Measurements from ENCODE around the gene GZMH. TPM values are rescaled to one million over a fixed set of nuclear protein-coding genes. Genes with fewer than 3 reads are reported as not detected.
A peak's percentile ranks its signal among the peaks of the same experiment; 100 is the strongest.
"Not testable (repeated sequence)": the region's sequence is repeated elsewhere in the genome, so short reads cannot be mapped to it uniquely, and the experiment has no call there.

Gene GZMH
- total RNA-seq, 1 donor from 2014 or later: 1.2 TPM

DNA sequence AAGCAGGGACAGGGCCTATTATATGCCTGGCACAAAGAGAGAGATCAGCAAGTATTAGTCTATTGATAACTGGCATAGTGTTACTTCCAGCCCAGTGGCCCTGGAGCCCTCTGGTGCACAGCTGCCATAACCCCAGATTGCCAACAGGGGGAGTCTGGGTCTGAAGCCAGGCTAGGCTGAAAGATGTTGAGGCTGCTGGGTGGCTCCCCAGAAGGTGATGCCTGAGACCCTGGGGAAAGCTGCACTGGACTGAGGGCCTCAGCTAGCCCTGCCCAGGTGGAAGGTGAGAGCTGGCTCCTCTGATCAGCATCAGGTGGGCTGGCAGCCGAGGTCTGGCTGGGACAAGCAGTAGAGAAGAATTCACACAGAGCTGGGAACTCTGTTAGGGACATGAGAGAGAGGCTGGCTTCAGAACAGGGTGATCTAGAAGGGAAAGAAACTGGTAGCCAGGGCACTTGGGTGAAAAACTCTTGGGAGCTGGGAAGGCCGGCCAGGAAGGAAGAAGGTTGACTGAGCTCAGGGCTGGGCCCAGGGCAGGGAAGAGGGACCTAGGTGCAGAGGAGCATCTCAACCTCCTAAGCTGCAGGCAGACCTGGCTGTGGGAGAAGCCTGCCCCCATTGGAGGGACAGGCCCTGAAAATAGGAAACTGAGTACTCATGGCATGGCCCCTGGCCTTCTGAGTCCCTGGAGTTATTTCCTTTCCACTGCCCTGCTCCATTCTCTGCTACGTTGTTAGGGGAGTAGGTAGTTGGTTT is 3.9 kb downstream of the GZMH start:
- intact Hi-C loops (cut with DNase I): no loop called here
- ATAC-seq (peak; percentile 10), DNase-seq (ENCODE audit: missing footprints) (no peak)

- intact Hi-C loops (cut with DNase I): no loop called here
- DNase-seq (ENCODE audit: missing footprints) (no peak), ATAC-seq (no peak)
Measured at GRCh38 chr14:24597403-24597802, 12.1 kb downstream of the GZMH start.

- DNase-seq (ENCODE audit: missing footprints) (no peak), ATAC-seq (no peak)
- intact Hi-C loops (cut with DNase I): no loop called here
Measured at GRCh38 chr14:24595073-24595808, 14.2 kb downstream of the GZMH start.

GRCh38 chr14:24591004-24591403 is 18.5 kb downstream of the GZMH start:
- intact Hi-C loops (cut with DNase I); ATAC-seq; DNase-seq (ENCODE audit: missing footprints): not testable (repeated sequence)

- ATAC-seq; intact Hi-C loops (cut with DNase I); DNase-seq (ENCODE audit: missing footprints): not testable (repeated sequence)
Measured at GRCh38 chr14:24584402-24584801, 25.1 kb downstream of the GZMH start.

DNA sequence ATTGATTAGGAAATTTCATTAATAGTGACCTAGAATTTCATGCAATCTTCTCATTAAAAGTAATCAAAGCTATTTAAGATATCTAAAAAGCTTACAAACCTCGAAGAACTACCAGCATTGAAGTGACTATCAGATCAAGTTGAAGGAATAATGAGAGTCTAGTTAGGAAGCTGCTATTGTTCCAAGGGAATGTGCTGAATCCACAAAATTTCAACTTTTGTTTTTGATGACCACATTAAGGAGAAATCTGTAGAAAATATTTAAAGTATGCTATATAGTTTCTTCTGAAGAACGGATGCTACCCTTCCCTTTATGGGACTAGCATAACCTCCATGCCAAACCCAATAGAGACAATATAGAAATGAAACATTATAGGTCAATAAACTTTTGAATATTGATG is 30.9 kb downstream of the GZMH start:
- intact Hi-C loops (cut with DNase I): no loop called here
- no peak for ATAC-seq

DNA sequence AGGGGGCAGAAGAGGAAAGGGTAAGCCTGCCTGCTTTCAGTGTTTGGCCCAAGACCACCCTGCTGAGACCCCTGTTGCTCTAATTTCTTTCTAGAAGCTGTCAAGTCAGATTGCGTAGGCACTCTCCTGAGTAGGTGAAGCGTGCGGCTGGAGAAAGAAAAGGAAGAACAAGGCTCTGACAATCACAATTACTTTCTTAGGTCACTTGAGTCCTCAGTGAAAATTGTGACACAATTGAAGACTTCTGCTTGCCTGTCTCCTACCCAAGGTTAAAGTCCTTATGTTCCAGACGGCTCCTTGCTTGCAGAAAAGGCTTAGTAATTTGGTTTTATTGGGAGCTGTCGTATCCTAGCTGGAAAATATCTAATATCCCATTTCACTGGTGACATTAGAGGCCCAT is 32.7 kb downstream of the GZMH start:
- DNase-seq (ENCODE audit: missing footprints) (no peak), ATAC-seq (no peak)
- intact Hi-C loops (cut with DNase I): no loop called here

More for the DNA sequence above, 30.9 kb downstream of the GZMH start:
- no peak for DNase-seq (ENCODE audit: missing footprints)

DNA sequence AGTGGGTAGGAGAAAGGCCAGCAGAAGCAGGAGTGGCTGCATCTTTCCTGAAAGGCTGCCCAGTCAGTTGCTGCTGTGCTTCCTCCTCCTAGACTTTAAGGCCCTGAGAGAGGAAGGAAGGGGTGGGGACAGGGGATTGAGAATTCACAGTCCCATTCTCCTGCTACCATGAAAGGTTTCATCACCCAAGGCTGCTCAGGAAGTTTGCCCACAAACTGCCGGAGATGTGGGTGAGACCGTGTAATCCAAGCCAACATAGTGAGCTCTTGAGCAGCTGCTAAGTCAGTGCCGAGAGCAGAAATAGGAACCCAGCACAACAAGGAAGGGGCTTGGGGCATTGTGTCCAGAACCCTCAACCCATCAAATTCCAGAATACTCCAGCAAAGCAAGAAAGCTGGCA is 33.3 kb downstream of the GZMH start, which contains the start of gene CTSG:
Gene CTSG, minus strand, starts transcription at position 69 of the 400 bp plus-strand sequence. Its CDS starts 27 bp downstream, at position 42.
- ATAC-seq: no peak
- DNase-seq (ENCODE audit: missing footprints): no peak
- intact Hi-C loops (cut with DNase I): no loop called here

DNA sequence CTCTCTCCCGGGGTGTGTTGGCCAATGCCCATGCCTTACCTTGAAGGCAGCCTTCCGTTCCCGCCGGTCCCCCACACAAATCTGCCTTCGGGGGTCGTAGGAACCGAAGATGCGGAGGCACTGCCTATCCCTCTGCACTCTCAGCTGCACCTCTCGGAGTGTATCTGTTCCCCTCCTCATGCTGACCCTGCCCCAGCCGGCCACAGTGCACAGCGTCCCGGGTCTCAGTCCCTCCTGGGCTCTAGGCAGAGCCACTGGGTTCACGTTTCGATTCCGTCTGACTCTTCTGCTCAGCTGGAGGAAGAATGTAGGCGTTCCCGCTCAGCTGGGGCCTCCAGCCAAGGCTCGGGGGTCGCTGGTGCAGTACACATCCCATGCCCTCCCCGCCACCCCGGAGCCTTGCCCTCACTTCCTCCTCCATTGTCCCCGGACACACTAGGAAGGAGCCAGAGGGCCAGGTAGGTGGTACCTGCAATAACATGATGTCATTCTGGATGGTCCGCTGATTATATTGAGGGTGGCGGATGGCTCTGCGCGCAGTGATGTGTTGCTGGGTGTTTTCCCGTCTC is 35.2 kb downstream of the GZMH start:
- intact Hi-C loops (cut with DNase I): no loop called here
- ATAC-seq (no peak), DNase-seq (ENCODE audit: missing footprints) (no peak)

- DNase-seq (ENCODE audit: missing footprints) (no peak), ATAC-seq (no peak)
- intact Hi-C loops (cut with DNase I): no loop called here
Measured at GRCh38 chr14:24566318-24566717, 43.2 kb downstream of the GZMH start.

GRCh38 chr14:24565766-24566165 is 43.7 kb downstream of the GZMH start:
- DNase-seq (ENCODE audit: missing footprints) (no peak), ATAC-seq (no peak)
- intact Hi-C loops (cut with DNase I): no loop called here

- intact Hi-C loops (cut with DNase I): no loop called here
- no peak for ATAC-seq
- DNase-seq (ENCODE audit: missing footprints): no peak
Measured at GRCh38 chr14:24563505-24563904, 46.0 kb downstream of the GZMH start.

GRCh38 chr14:24556756-24557155 is 52.7 kb downstream of the GZMH start:
- ATAC-seq: no peak
- intact Hi-C loops (cut with DNase I): no loop called here

More at GRCh38 chr14:24556756-24557155, 52.7 kb downstream of the GZMH start:
- DNase-seq (ENCODE audit: missing footprints): no peak

Other genes starting within 250 kb of the GZMH start
- gene NFATC4, start 241.5 kb downstream of the GZMH start, total RNA-seq: 28.4 TPM
- 9.5 TPM for gene NYNRIN, start 210.7 kb downstream of the GZMH start, total RNA-seq
- gene CBLN3, start 180.0 kb downstream of the GZMH start, total RNA-seq: 1.1 TPM
- gene KHNYN, start 179.7 kb downstream of the GZMH start, total RNA-seq: 23.3 TPM
- 76.6 TPM for gene SDR39U1, start 166.9 kb downstream of the GZMH start, total RNA-seq
- gene CMA1, start 101.4 kb downstream of the GZMH start, total RNA-seq: 1.3 TPM
- gene CTSG, start 33.4 kb downstream of the GZMH start, total RNA-seq: 2.6 TPM
- 1.8 TPM for gene GZMB, start 24.5 kb upstream of the GZMH start, total RNA-seq